CD4-positive, alpha-beta T cell treated with Interleukin-1 beta for 1 hour (primary cell): ENCODE data around the gene GLDC.

Experiments used
- DNase-seq, 2 donors: peaks; one replicate each; pipeline ENCODE4 v3.0.0-alpha.2; 2020 to 2022

GLDC gene

GRCh38 chr9:6490863-6491262 lies 154.7 kb downstream of the GLDC start:
- DNase-seq = no peak

- DNase-seq = no peak
Measured at GRCh38 chr9:6489099-6489498, 156.4 kb downstream of the GLDC start.

DNA sequence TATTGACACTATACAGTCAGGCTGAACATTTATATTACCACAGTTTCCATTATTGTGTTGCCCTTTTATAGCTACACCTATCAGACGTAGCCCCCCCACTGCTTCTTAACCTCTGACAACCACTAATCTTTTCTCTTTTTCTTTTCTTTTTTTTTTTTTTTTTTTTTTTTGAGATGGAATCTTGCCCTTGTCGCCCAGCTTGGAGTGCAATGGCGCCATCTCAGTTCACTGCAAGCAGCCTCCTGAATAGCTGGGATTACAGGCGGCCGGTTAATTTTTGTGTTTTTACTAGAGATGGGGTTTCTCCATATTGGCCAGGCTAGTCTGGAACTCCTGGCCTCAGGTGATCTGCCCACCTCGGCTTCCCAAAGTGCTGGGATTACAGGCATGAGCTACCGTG lies 157.1 kb downstream of the GLDC start:
- peak in 1 of 2 donors; percentile 4 for DNase-seq

DNA sequence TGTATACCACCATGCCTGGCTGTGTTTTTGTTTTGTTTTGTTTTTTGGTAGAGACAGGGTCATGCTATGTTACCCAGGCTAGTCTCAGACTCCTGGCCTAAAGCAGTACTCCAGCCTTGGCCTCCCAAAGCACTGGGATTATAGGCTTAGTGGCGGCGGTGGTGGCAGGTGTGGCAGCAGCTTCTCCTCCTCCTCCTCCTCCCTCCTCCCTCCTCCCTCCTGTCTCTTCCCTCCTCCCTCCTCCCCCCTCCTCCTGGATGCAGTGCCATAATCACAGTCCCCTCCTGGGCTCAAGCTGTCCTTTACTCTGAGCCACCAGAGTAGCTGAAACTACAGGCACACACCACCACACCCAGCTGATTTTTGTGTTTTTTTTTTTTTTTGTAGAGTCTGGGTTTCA lies 161.3 kb downstream of the GLDC start:
- no peak for DNase-seq
